ENCODE data around the gene RGSL1.
A peak's percentile ranks its signal among the peaks of the same experiment; 100 is the strongest.
"Not testable (repeated sequence)": the region's sequence is repeated elsewhere in the genome, so short reads cannot be mapped to it uniquely, and the experiment has no call there.

RGSL1 gene

DNA sequence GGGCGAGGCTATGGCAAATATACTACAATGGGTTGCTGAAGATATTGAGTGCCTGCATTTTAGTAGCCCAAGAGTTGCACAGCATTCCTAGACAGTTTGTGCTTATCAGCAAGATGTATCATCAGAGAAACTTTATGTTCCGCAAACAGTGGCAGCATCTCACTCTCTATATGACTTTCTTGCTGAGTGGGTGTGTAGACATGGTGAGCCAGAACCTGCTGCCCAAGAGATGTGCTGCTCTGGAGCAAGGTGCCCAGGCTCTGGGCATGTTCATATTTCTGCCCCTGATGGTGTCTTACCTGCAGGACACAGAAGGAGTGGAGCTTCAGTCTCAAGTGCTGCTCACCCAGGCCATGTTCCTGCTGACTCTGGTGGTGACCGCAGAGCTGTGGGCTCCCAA lies 8.2 kb upstream of the RGSL1 start:
- TF ChIP-seq POLR2A (IDR thresholded peaks at IDR 0.05; ENCODE audit: low read depth, low read length) (no peak), TAF1 (IDR thresholded peaks at IDR 0.05; ENCODE audit: low read depth, low read length) (no peak), SPI1 (IDR thresholded peaks at IDR 0.05; ENCODE audit: low read depth, low read length) (no peak), POLR2AphosphoS5 (IDR thresholded peaks at IDR 0.05; ENCODE audit: low read depth, low read length) (no peak), PAX5 (IDR thresholded peaks at IDR 0.05; ENCODE audit: insufficient read depth, low read length, severe bottlenecking) (no peak), POU2F2 (IDR thresholded peaks at IDR 0.05; ENCODE audit: low read depth, low read length) (no peak)
- DNase-seq (ENCODE audit: insufficient read length, low spot score) = no peak
- FAIRE-seq = no peak

GRCh38 chr1:182442333-182442732 lies 7.6 kb upstream of the RGSL1 start:
- DNase-seq (ENCODE audit: insufficient read length, low spot score) (no peak), FAIRE-seq (no peak)
- TF ChIP-seq PAX5 (IDR thresholded peaks at IDR 0.05; ENCODE audit: insufficient read depth, low read length, severe bottlenecking) (no peak), POLR2AphosphoS5 (IDR thresholded peaks at IDR 0.05; ENCODE audit: low read depth, low read length) (no peak), POLR2A (IDR thresholded peaks at IDR 0.05; ENCODE audit: low read depth, low read length) (no peak), POU2F2 (IDR thresholded peaks at IDR 0.05; ENCODE audit: low read depth, low read length) (no peak), TAF1 (IDR thresholded peaks at IDR 0.05; ENCODE audit: low read depth, low read length) (no peak), SPI1 (IDR thresholded peaks at IDR 0.05; ENCODE audit: low read depth, low read length) (no peak)

DNA sequence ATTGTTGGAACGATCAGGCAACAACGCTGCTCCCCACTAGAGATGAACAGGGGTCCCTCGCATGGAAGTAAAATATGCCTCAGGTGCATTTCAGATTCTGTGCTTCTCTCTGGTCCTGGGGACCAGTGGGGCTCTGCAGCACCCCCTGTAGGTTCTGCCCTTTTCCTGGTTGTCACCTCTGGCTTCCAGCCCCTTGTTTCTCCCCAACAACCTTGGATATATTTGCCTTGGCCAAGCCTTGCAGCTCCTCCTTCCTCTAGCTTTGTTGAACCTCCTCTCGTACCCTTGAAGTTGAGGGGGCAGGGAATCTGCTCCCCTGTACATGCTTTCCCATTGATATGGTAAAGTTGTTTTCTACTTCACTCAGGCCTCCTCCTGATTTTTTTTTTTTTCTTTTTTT lies 5.4 kb upstream of the RGSL1 start:
- no peak for FAIRE-seq
- TF ChIP-seq PAX5 (IDR thresholded peaks at IDR 0.05; ENCODE audit: insufficient read depth, low read length, severe bottlenecking) (no peak), POU2F2 (IDR thresholded peaks at IDR 0.05; ENCODE audit: low read depth, low read length) (no peak)
- DNase-seq (ENCODE audit: insufficient read length, low spot score) = no peak

- DNase-seq (ENCODE audit: insufficient read length, low spot score) = no peak
- FAIRE-seq = peak; percentile 85
- no peak for TF ChIP-seq PAX5 (IDR thresholded peaks at IDR 0.05; ENCODE audit: insufficient read depth, low read length, severe bottlenecking)
- TF ChIP-seq TAF1 (IDR thresholded peaks at IDR 0.05; ENCODE audit: low read depth, low read length) = no peak
- no peak for TF ChIP-seq SPI1 (IDR thresholded peaks at IDR 0.05; ENCODE audit: low read depth, low read length)
- no peak for TF ChIP-seq POLR2AphosphoS5 (IDR thresholded peaks at IDR 0.05; ENCODE audit: low read depth, low read length)
- TF ChIP-seq POU2F2 (IDR thresholded peaks at IDR 0.05; ENCODE audit: low read depth, low read length) = no peak
- no peak for TF ChIP-seq POLR2A (IDR thresholded peaks at IDR 0.05; ENCODE audit: low read depth, low read length)
Measured at GRCh38 chr1:182446033-182446669, 3.8 kb upstream of the RGSL1 start.

DNA sequence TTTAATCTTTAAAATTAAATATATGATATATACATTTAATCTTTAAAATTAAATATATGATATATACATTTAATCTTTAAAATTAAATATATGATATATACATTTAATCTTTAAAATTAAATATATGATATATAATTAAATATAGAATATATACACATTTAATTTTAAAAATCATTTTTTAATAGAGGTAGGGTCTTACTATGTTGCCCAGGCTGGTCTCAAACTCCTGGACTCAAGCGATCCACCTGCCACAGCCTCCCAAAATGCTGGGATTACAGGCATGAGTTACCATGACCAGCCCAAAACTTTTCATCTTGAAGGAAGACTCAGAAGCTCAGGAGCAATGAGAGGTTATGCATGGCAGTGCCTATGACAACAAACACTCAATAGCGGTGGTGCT lies 2.8 kb upstream of the RGSL1 start:
- FAIRE-seq; DNase-seq (ENCODE audit: insufficient read length, low spot score): not testable (repeated sequence)

- DNase-seq (ENCODE audit: insufficient read length, low spot score) = no peak
- TF ChIP-seq POU2F2 (IDR thresholded peaks at IDR 0.05; ENCODE audit: low read depth, low read length) = no peak
- TF ChIP-seq PAX5 (IDR thresholded peaks at IDR 0.05; ENCODE audit: insufficient read depth, low read length, severe bottlenecking) = no peak
- no peak for TF ChIP-seq POLR2AphosphoS5 (IDR thresholded peaks at IDR 0.05; ENCODE audit: low read depth, low read length)
- TF ChIP-seq SPI1 (IDR thresholded peaks at IDR 0.05; ENCODE audit: low read depth, low read length) = no peak
- TF ChIP-seq TAF1 (IDR thresholded peaks at IDR 0.05; ENCODE audit: low read depth, low read length) = no peak
- TF ChIP-seq POLR2A (IDR thresholded peaks at IDR 0.05; ENCODE audit: low read depth, low read length) = no peak
- no peak for FAIRE-seq
Measured at GRCh38 chr1:182447660-182448059, 2.3 kb upstream of the RGSL1 start.

- DNase-seq (ENCODE audit: insufficient read length, low spot score) (no peak), FAIRE-seq (no peak)
- TF ChIP-seq TAF1 (IDR thresholded peaks at IDR 0.05; ENCODE audit: low read depth, low read length) = no peak
- TF ChIP-seq POU2F2 (IDR thresholded peaks at IDR 0.05; ENCODE audit: low read depth, low read length) = no peak
- TF ChIP-seq POLR2A (IDR thresholded peaks at IDR 0.05; ENCODE audit: low read depth, low read length) = no peak
- no peak for TF ChIP-seq SPI1 (IDR thresholded peaks at IDR 0.05; ENCODE audit: low read depth, low read length)
- TF ChIP-seq POLR2AphosphoS5 (IDR thresholded peaks at IDR 0.05; ENCODE audit: low read depth, low read length) = no peak
- TF ChIP-seq PAX5 (IDR thresholded peaks at IDR 0.05; ENCODE audit: insufficient read depth, low read length, severe bottlenecking) = no peak
Measured at GRCh38 chr1:182453631-182454030, 3.7 kb downstream of the RGSL1 start.

- no peak for DNase-seq (ENCODE audit: insufficient read length, low spot score)
- no peak for TF ChIP-seq PAX5 (IDR thresholded peaks at IDR 0.05; ENCODE audit: insufficient read depth, low read length, severe bottlenecking)
- no peak for TF ChIP-seq POLR2AphosphoS5 (IDR thresholded peaks at IDR 0.05; ENCODE audit: low read depth, low read length)
- no peak for TF ChIP-seq POU2F2 (IDR thresholded peaks at IDR 0.05; ENCODE audit: low read depth, low read length)
- no peak for TF ChIP-seq POLR2A (IDR thresholded peaks at IDR 0.05; ENCODE audit: low read depth, low read length)
- no peak for TF ChIP-seq TAF1 (IDR thresholded peaks at IDR 0.05; ENCODE audit: low read depth, low read length)
- TF ChIP-seq SPI1 (IDR thresholded peaks at IDR 0.05; ENCODE audit: low read depth, low read length) = no peak
- FAIRE-seq = no peak
Measured at GRCh38 chr1:182457844-182458243, 7.9 kb downstream of the RGSL1 start.

DNA sequence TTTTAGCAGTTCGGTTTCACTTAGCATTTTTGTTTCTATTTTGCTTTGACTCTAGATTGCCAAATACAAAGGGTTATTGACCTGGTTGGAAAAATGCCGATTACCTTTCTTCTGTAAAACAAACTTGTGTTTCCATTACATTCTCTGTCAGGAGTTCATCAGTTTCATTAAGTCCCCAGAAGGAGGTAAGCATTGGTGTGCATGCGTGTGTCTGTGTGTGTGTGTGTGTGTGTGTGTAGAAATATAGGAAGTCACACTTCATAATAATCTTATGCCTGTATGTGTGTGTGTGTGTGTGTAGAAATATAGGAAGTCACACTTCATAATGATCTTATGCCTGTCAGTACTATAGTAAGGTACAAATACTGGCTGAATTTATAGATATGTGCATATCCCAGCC lies 10.0 kb downstream of the RGSL1 start:
- no peak for TF ChIP-seq SPI1 (IDR thresholded peaks at IDR 0.05; ENCODE audit: low read depth, low read length)
- TF ChIP-seq POLR2A (IDR thresholded peaks at IDR 0.05; ENCODE audit: low read depth, low read length) = no peak
- TF ChIP-seq PAX5 (IDR thresholded peaks at IDR 0.05; ENCODE audit: insufficient read depth, low read length, severe bottlenecking) = no peak
- TF ChIP-seq TAF1 (IDR thresholded peaks at IDR 0.05; ENCODE audit: low read depth, low read length) = no peak
- TF ChIP-seq POU2F2 (IDR thresholded peaks at IDR 0.05; ENCODE audit: low read depth, low read length) = no peak
- no peak for TF ChIP-seq POLR2AphosphoS5 (IDR thresholded peaks at IDR 0.05; ENCODE audit: low read depth, low read length)

DNA sequence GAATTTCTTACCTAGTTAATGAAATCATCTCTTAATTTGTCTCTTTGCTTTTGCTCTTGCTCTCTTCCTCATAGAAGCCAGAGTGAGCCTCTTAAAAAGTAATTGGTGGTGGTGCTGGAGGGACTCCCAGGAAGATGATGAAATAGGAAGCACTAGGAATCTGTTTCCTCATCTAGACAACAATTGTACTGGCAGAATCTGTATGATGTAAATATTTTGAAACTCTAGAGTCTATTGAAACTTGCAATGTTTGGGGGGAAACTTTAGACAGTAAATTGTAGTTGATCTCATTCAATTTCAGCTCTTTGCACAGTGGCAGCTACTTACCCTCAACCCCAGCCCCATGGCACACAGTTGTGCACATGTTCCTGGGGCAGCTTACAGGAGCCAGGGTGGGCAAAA lies 10.6 kb downstream of the RGSL1 start:
- DNase-seq (ENCODE audit: insufficient read length, low spot score) = no peak
- FAIRE-seq = no peak
- TF ChIP-seq POLR2AphosphoS5 (IDR thresholded peaks at IDR 0.05; ENCODE audit: low read depth, low read length) (no peak), PAX5 (IDR thresholded peaks at IDR 0.05; ENCODE audit: insufficient read depth, low read length, severe bottlenecking) (no peak), POU2F2 (IDR thresholded peaks at IDR 0.05; ENCODE audit: low read depth, low read length) (no peak)

More for the DNA sequence above, 10.0 kb downstream of the RGSL1 start:
- no peak for FAIRE-seq
- no peak for DNase-seq (ENCODE audit: insufficient read length, low spot score)
